Measurements from ENCODE around the gene CHST11. TPM values are rescaled to one million over a fixed set of nuclear protein-coding genes. Genes with fewer than 3 reads are reported as not detected.

CHST11 gene
- total and polyA plus RNA-seq, 10 of the 15 experiments (the other 5 are each of a cell fraction or from before 2014, with no cell fraction given), result 1.9 to 38.1 (median 17.2) TPM

- TF ChIP-seq RAD21 (IDR thresholded peaks at IDR 0.05; ENCODE audit: insufficient read depth, low read depth, low read length) (no peak), BHLHE40 (IDR thresholded peaks at IDR 0.05; ENCODE audit: borderline replicate concordance in 1 of 2, low read depth in 2 of 2, low read length in 1 of 2) (no peak), POLR2A (IDR thresholded peaks at IDR 0.05; ENCODE audit: low read depth, low read length) (peak; percentile 59), ZNF384 (IDR thresholded peaks at IDR 0.05; ENCODE audit: borderline replicate concordance, low read depth, low read length) (no peak), EED (IDR thresholded peaks at IDR 0.05; ENCODE audit: low read depth) (peak; percentile 18; the same call in 1 of the 2 replicates), KLF5 (IDR thresholded peaks at IDR 0.05; ENCODE audit: partially characterized antibody) (no peak), IKZF2 (IDR thresholded peaks at IDR 0.05) (no peak), CBX3 (IDR thresholded peaks at IDR 0.05; ENCODE audit: borderline replicate concordance, low read depth) (no peak), NFXL1 (IDR thresholded peaks at IDR 0.05; ENCODE audit: borderline replicate concordance) (no peak), CREB1 (IDR thresholded peaks at IDR 0.05; ENCODE audit: low read depth) (no peak), PKNOX1 (IDR thresholded peaks at IDR 0.05) (no peak), NBN (IDR thresholded peaks at IDR 0.05) (no peak), POU2F2 (IDR thresholded peaks at IDR 0.05; ENCODE audit: borderline replicate concordance, low read depth, low read length) (0 out of 3 replicates have a peak, but pooled peaks have one; percentile 17), KAT2A (conservative IDR thresholded peaks at IDR 0.05; ENCODE audit: control insufficient read depth, low read depth, low read length) (no peak), MXI1 (IDR thresholded peaks at IDR 0.05; ENCODE audit: low read depth, low read length) (no peak), ESRRA (IDR thresholded peaks at IDR 0.05; ENCODE audit: low read length) (no peak), TCF12 (IDR thresholded peaks at IDR 0.05; ENCODE audit: low read depth, low read length) (no peak), HDGF (IDR thresholded peaks at IDR 0.05) (no peak), TCF7 (IDR thresholded peaks at IDR 0.05; ENCODE audit: borderline replicate concordance) (no peak), HSF1 (IDR thresholded peaks at IDR 0.05; ENCODE audit: low read depth, low read length) (no peak), TBL1XR1 (IDR thresholded peaks at IDR 0.05; ENCODE audit: low read depth, low read length) (no peak), ELK1 (IDR thresholded peaks at IDR 0.05; ENCODE audit: low read depth, low read length) (0 out of 2 replicates have a peak, but pooled peaks have one; percentile 15), YY1 (IDR thresholded peaks at IDR 0.05; ENCODE audit: low read depth, low read length) (peak; percentile 47; the same call in 1 of the 2 replicates)
- TF ChIP-seq, protein P1, sequence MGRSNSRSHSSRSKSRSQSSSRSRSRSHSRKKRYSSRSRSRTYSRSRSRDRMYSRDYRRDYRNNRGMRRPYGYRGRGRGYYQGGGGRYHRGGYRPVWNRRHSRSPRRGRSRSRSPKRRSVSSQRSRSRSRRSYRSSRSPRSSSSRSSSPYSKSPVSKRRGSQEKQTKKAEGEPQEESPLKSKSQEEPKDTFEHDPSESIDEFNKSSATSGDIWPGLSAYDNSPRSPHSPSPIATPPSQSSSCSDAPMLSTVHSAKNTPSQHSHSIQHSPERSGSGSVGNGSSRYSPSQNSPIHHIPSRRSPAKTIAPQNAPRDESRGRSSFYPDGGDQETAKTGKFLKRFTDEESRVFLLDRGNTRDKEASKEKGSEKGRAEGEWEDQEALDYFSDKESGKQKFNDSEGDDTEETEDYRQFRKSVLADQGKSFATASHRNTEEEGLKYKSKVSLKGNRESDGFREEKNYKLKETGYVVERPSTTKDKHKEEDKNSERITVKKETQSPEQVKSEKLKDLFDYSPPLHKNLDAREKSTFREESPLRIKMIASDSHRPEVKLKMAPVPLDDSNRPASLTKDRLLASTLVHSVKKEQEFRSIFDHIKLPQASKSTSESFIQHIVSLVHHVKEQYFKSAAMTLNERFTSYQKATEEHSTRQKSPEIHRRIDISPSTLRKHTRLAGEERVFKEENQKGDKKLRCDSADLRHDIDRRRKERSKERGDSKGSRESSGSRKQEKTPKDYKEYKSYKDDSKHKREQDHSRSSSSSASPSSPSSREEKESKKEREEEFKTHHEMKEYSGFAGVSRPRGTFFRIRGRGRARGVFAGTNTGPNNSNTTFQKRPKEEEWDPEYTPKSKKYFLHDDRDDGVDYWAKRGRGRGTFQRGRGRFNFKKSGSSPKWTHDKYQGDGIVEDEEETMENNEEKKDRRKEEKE (IDR thresholded peaks at IDR 0.05), result no peak
Measured at GRCh38 chr12:104458694-104459367, 2.1 kb downstream of the CHST11 start (continued).
